ENCODE measurements around the gene NUBP2. TPM values are rescaled to one million over a fixed set of nuclear protein-coding genes. Genes with fewer than 3 reads are reported as not detected.
A peak's percentile ranks its signal among the peaks of the same experiment; 100 is the strongest.

Gene NUBP2
- total and polyA plus RNA-seq, 7 experiments from 2014 or later = 39.3 to 98.9 (median 57.4) TPM

GRCh38 chr16:1767116-1767994, 15.4 kb upstream of the NUBP2 start:
- no peak overlapping the region for H3K4me3 ChIP-seq (ENCODE audit: low read length)
- ATAC-seq = no peak
- peaks cover 3 to 11% of the 10 kb centered on the region in 2 donors for H3K4me1 ChIP-seq (ENCODE audit: control insufficient read depth in 2 of 2, insufficient read depth in 2 of 2, low read length in 2 of 2)
- H3K27ac ChIP-seq (ENCODE audit: low read depth, low read length) = no peak overlapping the region
- ChIA-PET POLR2A (interaction anchor here (0.6 to 7.9 kb wide), 2 partner anchors 14 to 117 kb away, joined by 3 to 93 read pairs; partner anchors contain the start of genes NUBP2 and SPSB3), CTCF (no interaction called here)
- intact Hi-C loops (cut with micrococcal nuclease) = no loop called here
- no peaks in the 10 kb centered on the region for H3K27me3 ChIP-seq (ENCODE audit: control insufficient read depth in 2 of 2, insufficient read depth in 2 of 2, low read length in 2 of 2)
- H3K27me3 Mint-ChIP-seq = peaks cover 0 to 2% (median 0%) of the 10 kb centered on the region in 5 donors
- H3K36me3 ChIP-seq (ENCODE audit: control insufficient read depth in 2 of 3, insufficient read depth in 3 of 3, low read length in 3 of 3) = peaks cover 0 to 60% (median 0%) of the 10 kb centered on the region in 3 experiments
- no peak overlapping the region for H3K4me3 Mint-ChIP-seq
- no peak for DNase-seq
- H3K9me3 ChIP-seq (ENCODE audit: control insufficient read depth in 2 of 3, low read length in 3 of 3) = no peaks in the 10 kb centered on the region
- H3K9me3 Mint-ChIP-seq = peaks cover 0 to 3% (median 0%) of the 10 kb centered on the region in 11 donors
- H3K4me1 Mint-ChIP-seq = peaks cover 7 to 14% (median 12%) of the 10 kb centered on the region in 7 donors
- peaks cover 0 to 8% (median 0%) of the 10 kb centered on the region in 5 donors for H3K36me3 Mint-ChIP-seq
- H3K27ac Mint-ChIP-seq = peak overlapping the region in 1 of 9 donors; percentile 25

DNA sequence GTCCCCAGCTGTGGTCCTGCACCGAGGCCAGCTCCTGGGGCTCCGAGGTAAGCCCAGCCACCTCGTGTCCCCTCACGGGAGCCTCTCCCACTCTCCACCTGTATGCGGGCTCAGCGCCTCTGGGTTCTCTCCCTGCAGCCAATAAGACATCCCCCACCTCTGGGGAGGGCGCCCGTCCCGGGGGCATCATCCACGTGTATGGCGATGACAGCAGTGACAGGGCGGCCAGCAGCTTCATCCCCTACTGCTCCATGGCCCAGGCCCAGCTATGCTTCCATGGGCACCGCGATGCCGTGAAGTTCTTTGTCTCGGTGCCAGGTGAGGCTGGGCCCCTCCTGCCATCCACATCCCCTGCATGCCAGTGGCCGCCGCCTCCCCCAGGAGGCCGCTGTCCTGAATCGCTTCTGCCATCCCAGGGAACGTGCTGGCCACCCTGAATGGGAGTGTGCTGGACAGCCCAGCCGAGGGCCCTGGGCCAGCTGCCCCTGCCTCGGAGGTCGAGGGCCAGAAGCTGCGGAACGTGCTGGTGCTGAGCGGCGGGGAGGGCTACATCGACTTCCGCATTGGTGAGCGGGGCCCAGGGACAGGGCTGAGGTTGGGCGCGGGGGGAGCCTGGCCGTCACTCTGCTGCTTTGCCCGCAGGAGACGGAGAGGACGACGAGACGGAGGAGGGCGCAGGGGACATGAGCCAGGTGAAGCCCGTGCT, 14.5 kb upstream of the NUBP2 start:
- intact Hi-C loops (cut with micrococcal nuclease) = no loop called here
- Mint-ChIP-seq H3K27me3 (peaks cover 0 to 2% (median 0%) of the 10 kb centered on the region in 5 donors), H3K27ac (peak overlapping the region in 2 of 9 donors; percentile 54 to 71), H3K4me1 (peaks cover 8 to 16% (median 12%) of the 10 kb centered on the region in 7 donors), H3K4me3 (no peak overlapping the region), H3K9me3 (peaks cover 0 to 3% (median 0%) of the 10 kb centered on the region in 11 donors), H3K36me3 (peaks cover 0 to 9% (median 0%) of the 10 kb centered on the region in 5 donors)
- peaks cover 0 to 57% (median 0%) of the 10 kb centered on the region in 3 experiments for H3K36me3 ChIP-seq (ENCODE audit: control insufficient read depth in 2 of 3, insufficient read depth in 3 of 3, low read length in 3 of 3)
- DNase-seq = peak in 1 of 9 donors; percentile 12
- H3K27ac ChIP-seq (ENCODE audit: low read depth, low read length) = no peak overlapping the region
- peaks cover 3 to 11% of the 10 kb centered on the region in 2 donors for H3K4me1 ChIP-seq (ENCODE audit: control insufficient read depth in 2 of 2, insufficient read depth in 2 of 2, low read length in 2 of 2)
- POLR2A ChIA-PET = interaction anchor here (1.4 to 7.9 kb wide), 2 partner anchors 9 to 13 kb away, joined by 5 to 93 read pairs; partner anchors contain the start of genes NUBP2 and SPSB3
- CTCF ChIA-PET = no interaction called here
- no peaks in the 10 kb centered on the region for H3K27me3 ChIP-seq (ENCODE audit: control insufficient read depth in 2 of 2, insufficient read depth in 2 of 2, low read length in 2 of 2)
- no peak for ATAC-seq
- no peak overlapping the region for H3K4me3 ChIP-seq (ENCODE audit: low read length)
- no peaks in the 10 kb centered on the region for H3K9me3 ChIP-seq (ENCODE audit: control insufficient read depth in 2 of 3, low read length in 3 of 3)

DNA sequence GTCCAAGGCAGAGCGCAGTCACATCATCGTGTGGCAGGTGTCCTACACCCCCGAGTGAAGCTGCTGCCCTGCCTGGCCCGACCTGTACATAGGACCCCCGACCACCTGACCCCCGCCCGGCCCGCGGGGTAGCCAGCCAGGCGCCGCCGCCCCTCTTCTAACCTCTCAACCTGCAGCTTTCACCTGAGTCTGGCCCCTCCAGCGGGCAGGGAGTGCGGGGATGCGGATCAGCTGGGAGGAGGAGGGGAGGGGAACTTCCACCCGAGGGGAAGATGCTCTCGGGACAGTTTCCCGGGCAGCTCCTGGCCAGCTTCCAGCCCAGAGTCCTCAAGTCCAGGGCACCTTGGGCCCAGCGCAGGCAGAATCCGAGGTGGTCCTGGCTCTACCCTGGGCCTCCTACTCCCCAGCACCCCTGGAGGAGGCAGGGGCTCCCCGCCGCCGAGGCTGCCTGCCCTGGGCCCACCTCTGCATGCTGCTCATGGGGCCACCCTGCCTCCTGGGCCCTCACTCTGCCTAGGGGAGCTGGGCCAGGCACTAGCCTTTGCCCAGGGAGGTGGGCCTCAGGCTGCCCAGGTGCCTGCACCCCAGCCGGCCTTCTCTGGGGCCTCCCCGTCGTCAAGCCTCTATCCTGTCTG, 13.9 kb upstream of the NUBP2 start:
- Mint-ChIP-seq H3K9me3 (peaks cover 0 to 3% (median 0%) of the 10 kb centered on the region in 11 donors), H3K36me3 (peaks cover 0 to 9% (median 0%) of the 10 kb centered on the region in 5 donors), H3K27ac (peak overlapping the region in 1 of 9 donors; percentile 33), H3K4me3 (peak overlapping the region in 1 of 10 donors; percentile 21), H3K4me1 (peaks cover 8 to 18% (median 13%) of the 10 kb centered on the region in 7 donors), H3K27me3 (peaks cover 0 to 2% (median 0%) of the 10 kb centered on the region in 5 donors)
- intact Hi-C loops (cut with micrococcal nuclease) = no loop called here
- Histone ChIP-seq H3K4me1 (ENCODE audit: control insufficient read depth in 2 of 2, insufficient read depth in 2 of 2, low read length in 2 of 2) (peaks cover 5 to 14% of the 10 kb centered on the region in 2 donors), H3K27me3 (ENCODE audit: control insufficient read depth in 2 of 2, insufficient read depth in 2 of 2, low read length in 2 of 2) (no peaks in the 10 kb centered on the region), H3K9me3 (ENCODE audit: control insufficient read depth in 2 of 3, low read length in 3 of 3) (no peaks in the 10 kb centered on the region), H3K27ac (ENCODE audit: low read depth, low read length) (no peak overlapping the region), H3K4me3 (ENCODE audit: low read length) (no peak overlapping the region), H3K36me3 (ENCODE audit: control insufficient read depth in 2 of 3, insufficient read depth in 3 of 3, low read length in 3 of 3) (peaks cover 0 to 57% (median 0%) of the 10 kb centered on the region in 3 experiments)
- DNase-seq = no peak
- POLR2A ChIA-PET = interaction anchor here (1.4 to 7.9 kb wide), 2 partner anchors 9 to 13 kb away, joined by 5 to 93 read pairs; partner anchors contain the start of genes NUBP2 and SPSB3
- CTCF ChIA-PET = no interaction called here
- ATAC-seq = no peak

DNA sequence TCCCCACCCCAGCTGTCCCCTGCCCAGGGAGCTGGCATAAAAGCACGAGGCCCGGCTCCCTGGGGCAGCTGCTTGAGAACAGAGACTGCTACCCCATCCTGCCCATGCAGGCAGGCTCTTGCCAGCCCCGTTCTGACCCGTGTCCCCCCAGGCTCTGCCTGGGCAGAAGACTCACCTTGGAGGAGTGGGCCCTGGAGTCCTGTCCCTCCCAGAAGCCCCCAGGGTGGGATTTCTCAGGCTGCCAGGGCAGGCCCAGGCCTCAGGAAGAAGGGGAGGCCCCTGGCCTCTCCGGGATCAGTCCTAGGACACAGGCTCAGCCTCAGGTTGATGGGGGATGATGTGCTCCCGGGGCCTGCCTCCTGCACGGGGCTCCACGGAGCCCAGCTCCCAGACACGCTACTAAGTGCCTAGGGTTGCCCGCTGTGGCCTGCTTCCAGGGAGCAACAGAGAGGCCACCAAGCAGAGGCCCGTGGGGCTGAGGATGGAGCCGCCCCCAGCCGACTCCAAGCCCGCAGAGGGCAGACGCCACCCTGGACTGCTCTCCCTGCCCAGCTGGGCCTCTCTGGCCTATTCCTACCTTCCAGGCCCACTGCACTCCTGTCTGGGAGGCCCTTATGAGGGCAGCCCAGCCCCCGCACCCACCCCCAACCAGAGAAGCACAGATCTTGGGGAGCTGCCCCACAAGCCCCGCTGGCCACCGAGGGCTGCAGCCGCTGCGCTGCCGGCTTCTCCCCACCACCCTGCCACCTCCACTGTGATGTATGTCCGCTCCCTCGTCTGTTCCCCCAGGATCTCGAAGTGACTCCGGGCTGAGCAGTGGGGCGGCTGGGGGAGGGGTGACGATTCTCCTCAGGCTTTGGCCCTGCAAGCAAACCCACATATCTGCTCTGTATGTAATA, 13.1 kb upstream of the NUBP2 start:
- Mint-ChIP-seq H3K9me3 (peaks cover 0 to 3% (median 0%) of the 10 kb centered on the region in 11 donors), H3K4me1 (peaks cover 8 to 20% (median 13%) of the 10 kb centered on the region in 7 donors), H3K27ac (peak overlapping the region in 7 of 9 donors; percentile 21 to 83 (median 70)), H3K27me3 (peaks cover 0 to 2% (median 0%) of the 10 kb centered on the region in 5 donors), H3K4me3 (peak overlapping the region; percentile 37 to 98 (median 80)), H3K36me3 (peaks cover 0 to 9% (median 0%) of the 10 kb centered on the region in 5 donors)
- intact Hi-C loops (cut with micrococcal nuclease) = loop anchor here (2.0 to 10.0 kb wide), 4 partner anchors 237 to 498 kb away; partner anchors contain the start of genes RNPS1 (in 1 of the 2), TMEM204 (in 1 of the 2) and UBE2I (in 1 of the 2)
- DNase-seq (no peak), ATAC-seq (no peak)
- ChIA-PET POLR2A (interaction anchor here (1.4 to 7.9 kb wide), 2 partner anchors 8 to 12 kb away, joined by 5 to 93 read pairs; partner anchors contain the start of genes NUBP2 and SPSB3), CTCF (interaction anchor here (0.7 to 3.3 kb wide), 3 partner anchors 13 to 71 kb away, joined by 3 to 13 read pairs (median 3); partner anchors contain the start of genes NUBP2 and SPSB3)
- Histone ChIP-seq H3K27me3 (ENCODE audit: control insufficient read depth in 2 of 2, insufficient read depth in 2 of 2, low read length in 2 of 2) (no peaks in the 10 kb centered on the region), H3K4me3 (ENCODE audit: low read length) (no peak overlapping the region), H3K36me3 (ENCODE audit: control insufficient read depth in 2 of 3, insufficient read depth in 3 of 3, low read length in 3 of 3) (peaks cover 0 to 50% (median 0%) of the 10 kb centered on the region in 3 experiments), H3K4me1 (ENCODE audit: control insufficient read depth in 2 of 2, insufficient read depth in 2 of 2, low read length in 2 of 2) (peaks cover 13 to 21% of the 10 kb centered on the region in 2 donors), H3K27ac (ENCODE audit: low read depth, low read length) (peak overlapping the region; percentile 85), H3K9me3 (ENCODE audit: control insufficient read depth in 2 of 3, low read length in 3 of 3) (no peaks in the 10 kb centered on the region)
